HG03442 (cell line): ENCODE measurements around the gene KAT2B.

ENCODE experiments used
- ATAC-seq: cut with Tn5 transposase; IDR thresholded peaks from one replicate; pipeline ENCODE4 v1.9.1; 2021; ENCODE audit warnings: mild to moderate bottlenecking, moderate library complexity; ENCODE audit not compliant: unreplicated experiment

KAT2B gene

DNA sequence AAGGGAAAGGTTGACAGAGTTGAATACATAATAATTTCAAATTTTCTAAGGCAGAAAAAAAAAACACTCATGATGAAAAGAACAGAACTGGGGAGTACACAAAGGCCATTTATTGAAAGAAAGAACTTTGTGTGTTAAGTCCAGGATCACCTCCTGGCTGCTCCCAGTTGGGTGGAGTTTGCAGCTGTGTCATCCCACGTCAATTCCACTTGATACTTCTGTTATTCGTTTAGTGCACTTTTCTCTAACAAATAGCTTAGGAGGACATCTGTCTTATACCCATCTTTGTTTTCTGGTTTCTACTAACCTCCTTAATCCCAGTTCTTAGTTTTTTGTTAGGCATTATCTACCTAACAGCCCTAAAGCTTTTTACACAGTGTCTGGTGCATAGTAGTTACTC is 101.1 kb downstream of the KAT2B start:
- no peak for ATAC-seq

- no peak for ATAC-seq
Measured at GRCh38 chr3:20141851-20142250, 101.6 kb downstream of the KAT2B start.

GRCh38 chr3:20142517-20142916 is 102.3 kb downstream of the KAT2B start:
- ATAC-seq = no peak

GRCh38 chr3:20143519-20143918 is 103.3 kb downstream of the KAT2B start:
- no peak for ATAC-seq

- no peak for ATAC-seq
Measured at GRCh38 chr3:20145874-20146273, 105.6 kb downstream of the KAT2B start.

DNA sequence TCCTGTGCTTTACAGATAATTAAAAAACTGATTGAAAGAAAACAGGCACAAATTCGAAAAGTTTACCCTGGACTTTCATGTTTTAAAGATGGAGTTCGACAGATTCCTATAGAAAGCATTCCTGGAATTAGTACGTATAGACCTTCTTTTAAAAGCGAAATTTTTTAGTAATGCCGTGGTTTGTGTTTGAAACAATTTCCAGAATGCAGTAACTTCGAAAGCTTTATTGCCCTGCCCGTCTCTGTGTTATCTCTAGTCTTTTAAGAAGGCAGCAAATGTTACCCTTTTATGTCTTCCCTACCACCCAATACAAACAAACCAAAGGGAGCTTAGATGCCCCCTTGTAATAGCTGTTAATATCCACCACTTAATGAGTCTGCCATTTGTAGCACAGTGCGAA is 106.1 kb downstream of the KAT2B start:
- ATAC-seq = no peak

DNA sequence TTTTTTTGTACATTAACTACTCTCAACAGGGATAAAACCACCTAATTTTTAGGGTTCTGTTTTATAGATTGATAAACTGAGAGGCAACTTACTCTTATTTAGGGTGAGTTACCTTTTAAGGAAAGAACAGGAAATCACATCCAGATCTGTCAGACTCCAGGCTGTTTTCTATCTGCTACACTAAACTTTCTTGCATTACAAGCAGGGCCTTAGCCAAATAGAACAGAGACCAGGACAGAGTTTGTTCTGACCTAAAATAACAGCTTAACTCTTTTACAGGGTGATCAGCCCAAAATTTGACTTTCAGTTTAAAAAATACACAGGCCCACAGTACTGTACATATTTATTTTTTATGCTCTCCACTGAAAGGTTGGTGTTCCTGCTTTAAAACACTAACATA is 107.1 kb downstream of the KAT2B start:
- no peak for ATAC-seq

DNA sequence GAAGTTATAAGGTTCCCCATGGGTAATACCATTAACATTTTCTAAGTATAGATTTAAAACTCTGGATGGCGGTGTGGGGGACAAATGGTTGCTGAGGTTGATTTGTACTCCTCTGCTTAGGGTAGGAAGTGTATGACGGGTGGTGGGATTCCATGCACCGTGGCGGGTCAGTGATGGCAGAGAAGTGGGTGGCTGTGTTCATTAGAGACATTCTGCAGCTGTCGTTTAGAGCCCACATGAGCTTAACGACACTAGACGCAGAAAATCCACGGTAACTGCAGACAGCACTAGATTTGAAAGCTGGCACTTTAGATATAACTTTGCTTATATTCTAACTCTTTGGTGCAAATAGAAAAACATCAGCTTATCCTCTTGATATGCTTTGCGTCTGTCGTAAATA is 108.2 kb downstream of the KAT2B start:
- ATAC-seq = no peak

- ATAC-seq = no peak
Measured at GRCh38 chr3:20154078-20154477, 113.8 kb downstream of the KAT2B start.

DNA sequence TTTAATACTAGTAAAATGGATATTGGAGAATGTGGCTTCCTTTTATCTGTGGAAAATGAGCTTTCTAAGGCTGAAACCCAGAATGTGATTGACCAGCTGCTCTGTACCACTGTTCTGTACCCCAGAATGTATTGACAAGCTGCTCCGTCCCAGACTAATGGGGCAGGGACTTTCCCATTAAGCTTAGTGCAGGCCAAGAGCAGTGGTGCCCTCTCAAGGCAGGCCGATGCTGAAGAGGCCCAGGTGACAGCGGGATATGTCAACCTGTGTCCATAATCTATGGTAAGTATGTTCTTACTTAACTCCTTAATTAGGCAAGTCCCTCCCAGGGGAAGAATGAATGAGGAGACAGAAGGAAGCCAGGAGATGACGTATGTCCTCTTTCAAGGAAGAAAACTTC is 114.7 kb downstream of the KAT2B start:
- ATAC-seq = peak; percentile 58

DNA sequence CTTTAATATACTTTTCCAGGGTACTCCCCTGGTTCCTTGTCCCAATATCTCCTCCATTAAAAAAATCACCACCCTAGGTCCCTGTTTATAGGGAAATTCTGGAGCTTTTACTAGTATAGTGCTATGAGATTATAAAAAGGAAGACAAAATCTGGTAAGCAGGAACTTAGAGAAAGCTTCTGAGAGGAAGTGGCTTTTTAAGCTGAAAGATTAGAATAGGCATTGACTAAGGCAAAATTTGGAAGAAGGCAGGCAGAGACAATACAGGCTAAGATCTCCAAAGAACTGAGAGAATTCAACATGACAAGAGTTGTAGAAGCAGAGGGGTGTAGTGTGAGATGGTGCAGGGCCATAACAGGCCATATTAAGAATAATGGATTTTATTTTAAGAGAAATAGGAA is 120.0 kb downstream of the KAT2B start:
- ATAC-seq = no peak

- ATAC-seq = no peak
Measured at GRCh38 chr3:20161714-20162113, 121.5 kb downstream of the KAT2B start.

- no peak for ATAC-seq
Measured at GRCh38 chr3:20173844-20174410, 133.7 kb downstream of the KAT2B start.

GRCh38 chr3:20181276-20181675 is 141.0 kb downstream of the KAT2B start:
- ATAC-seq = no peak

GRCh38 chr3:20182206-20182605 is 142.0 kb downstream of the KAT2B start:
- ATAC-seq = no peak

- ATAC-seq = no peak
Measured at GRCh38 chr3:20185331-20185678, 145.1 kb downstream of the KAT2B start.

- ATAC-seq = peak; percentile 96
Measured at GRCh38 chr3:20185679-20186599, 145.7 kb downstream of the KAT2B start, which contains the start of gene SGO1. TSS of gene SGO1 (minus strand) at chr3:20186206. CDS start at chr3:20184027, 2,179 bp downstream.

DNA sequence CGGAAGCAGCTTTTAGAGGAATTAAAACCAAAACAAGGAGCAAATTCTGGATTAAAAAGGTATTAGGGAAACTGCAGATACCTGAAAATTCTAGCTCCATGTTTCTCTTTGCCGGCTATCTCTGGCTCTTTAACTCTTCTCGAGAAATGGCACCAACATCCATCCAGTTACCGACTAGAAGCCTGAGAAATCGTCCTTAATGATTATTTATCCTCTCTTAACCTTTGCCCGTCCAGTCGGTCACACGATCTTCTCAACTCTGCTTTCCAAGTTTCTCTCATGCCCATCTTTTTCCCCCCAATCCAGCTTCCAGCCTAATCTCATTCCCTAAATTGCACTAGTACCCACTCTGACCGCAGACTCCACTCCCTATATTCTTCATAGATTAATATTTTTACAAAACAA is 146.4 kb downstream of the KAT2B start:
- ATAC-seq = peak; percentile 1

- no peak for ATAC-seq
Measured at GRCh38 chr3:20190991-20191390, 150.7 kb downstream of the KAT2B start.

DNA sequence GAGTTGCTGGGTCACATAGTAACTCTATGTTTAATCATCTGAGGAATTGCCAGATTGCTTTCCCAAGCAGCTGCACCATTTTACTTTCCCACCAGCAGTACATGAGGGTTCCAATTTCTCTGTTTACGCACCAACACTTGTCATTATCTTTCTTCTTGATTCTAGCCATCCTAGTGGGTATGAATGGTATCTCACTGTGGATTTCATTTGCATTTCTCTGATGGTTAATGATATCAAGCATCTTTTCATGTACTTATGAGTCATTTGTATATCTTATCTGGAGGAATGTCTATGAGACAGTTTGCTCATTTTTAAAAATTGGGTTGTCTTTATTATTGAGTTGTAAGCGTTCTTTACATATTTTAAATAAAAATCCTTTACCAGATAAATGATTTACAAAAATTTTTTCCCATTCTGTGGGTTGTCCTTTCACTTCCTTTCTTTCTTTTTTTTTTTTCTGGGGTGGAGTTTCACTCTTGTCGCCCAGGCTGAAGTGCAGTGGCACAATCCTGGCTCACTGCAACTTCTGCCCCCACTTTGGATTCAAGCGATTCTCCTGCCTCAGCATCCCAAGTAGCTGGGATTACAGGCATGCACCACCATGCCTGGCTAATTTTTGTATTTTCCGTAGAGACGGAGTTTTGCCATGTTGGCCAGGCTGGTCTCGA is 154.7 kb downstream of the KAT2B start:
- no peak for ATAC-seq

DNA sequence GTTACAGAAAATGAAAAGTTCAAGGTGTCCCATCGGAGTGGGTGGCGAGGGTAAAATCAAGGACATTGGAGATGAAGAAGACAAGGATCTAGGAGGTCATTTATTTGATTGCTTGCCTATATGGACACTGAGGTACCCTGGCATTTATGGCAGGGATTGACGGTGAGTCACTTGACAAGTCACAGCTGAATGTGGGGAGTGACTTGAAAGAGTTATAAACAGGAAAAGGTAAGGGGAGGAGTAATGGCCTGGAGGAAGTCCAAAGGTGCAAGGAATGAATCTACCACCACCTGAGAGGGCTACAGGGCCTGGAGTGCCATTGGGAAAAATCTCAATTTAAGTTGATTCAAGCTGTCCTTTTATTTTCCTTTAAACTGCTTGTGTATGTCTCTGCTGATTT is 157.5 kb downstream of the KAT2B start:
- ATAC-seq = no peak

GRCh38 chr3:20201143-20201542 is 160.9 kb downstream of the KAT2B start:
- ATAC-seq = no peak
